Measurements from ENCODE around the gene TSPAN14.

TSPAN14 gene

GRCh38 chr10:80580638-80581468 is 126.7 kb downstream of the TSPAN14 start:
- no peak overlapping the region for H3K4me3 ChIP-seq (replicated peaks; ENCODE audit: low read depth, low read length)
- no peaks in the 10 kb centered on the region for H3K36me3 ChIP-seq (ENCODE audit: control insufficient read depth, insufficient read depth, low read length)
- no peaks in the 10 kb centered on the region for H3K27me3 ChIP-seq (replicated peaks; ENCODE audit: control insufficient read depth, insufficient read depth, low read length)
- DNase-seq (ENCODE audit: extremely low read depth, insufficient read length): no peak
- TF ChIP-seq, protein P1, sequence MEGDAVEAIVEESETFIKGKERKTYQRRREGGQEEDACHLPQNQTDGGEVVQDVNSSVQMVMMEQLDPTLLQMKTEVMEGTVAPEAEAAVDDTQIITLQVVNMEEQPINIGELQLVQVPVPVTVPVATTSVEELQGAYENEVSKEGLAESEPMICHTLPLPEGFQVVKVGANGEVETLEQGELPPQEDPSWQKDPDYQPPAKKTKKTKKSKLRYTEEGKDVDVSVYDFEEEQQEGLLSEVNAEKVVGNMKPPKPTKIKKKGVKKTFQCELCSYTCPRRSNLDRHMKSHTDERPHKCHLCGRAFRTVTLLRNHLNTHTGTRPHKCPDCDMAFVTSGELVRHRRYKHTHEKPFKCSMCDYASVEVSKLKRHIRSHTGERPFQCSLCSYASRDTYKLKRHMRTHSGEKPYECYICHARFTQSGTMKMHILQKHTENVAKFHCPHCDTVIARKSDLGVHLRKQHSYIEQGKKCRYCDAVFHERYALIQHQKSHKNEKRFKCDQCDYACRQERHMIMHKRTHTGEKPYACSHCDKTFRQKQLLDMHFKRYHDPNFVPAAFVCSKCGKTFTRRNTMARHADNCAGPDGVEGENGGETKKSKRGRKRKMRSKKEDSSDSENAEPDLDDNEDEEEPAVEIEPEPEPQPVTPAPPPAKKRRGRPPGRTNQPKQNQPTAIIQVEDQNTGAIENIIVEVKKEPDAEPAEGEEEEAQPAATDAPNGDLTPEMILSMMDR (IDR thresholded peaks at IDR 0.05; ENCODE audit: insufficient read depth, low read length, poor library complexity, severe bottlenecking): no peak

GRCh38 chr10:80581469-80581835 is 127.3 kb downstream of the TSPAN14 start:
- DNase-seq (ENCODE audit: extremely low read depth, insufficient read length): no peak
- H3K4me3 ChIP-seq (replicated peaks; ENCODE audit: low read depth, low read length): no peak overlapping the region
- H3K36me3 ChIP-seq (ENCODE audit: control insufficient read depth, insufficient read depth, low read length): no peaks in the 10 kb centered on the region
- H3K27me3 ChIP-seq (replicated peaks; ENCODE audit: control insufficient read depth, insufficient read depth, low read length): no peaks in the 10 kb centered on the region
- TF ChIP-seq, protein P1 (IDR thresholded peaks at IDR 0.05; ENCODE audit: insufficient read depth, low read length, poor library complexity, severe bottlenecking): no peak

GRCh38 chr10:80582286-80582960 is 128.3 kb downstream of the TSPAN14 start:
- no peak for DNase-seq (ENCODE audit: extremely low read depth, insufficient read length)
- TF ChIP-seq, protein P1 (IDR thresholded peaks at IDR 0.05; ENCODE audit: insufficient read depth, low read length, poor library complexity, severe bottlenecking): no peak

More at GRCh38 chr10:80582286-80582960, 128.3 kb downstream of the TSPAN14 start:
- Histone ChIP-seq H3K4me3 (replicated peaks; ENCODE audit: low read depth, low read length) (no peak overlapping the region), H3K36me3 (ENCODE audit: control insufficient read depth, insufficient read depth, low read length) (no peaks in the 10 kb centered on the region), H3K27me3 (replicated peaks; ENCODE audit: control insufficient read depth, insufficient read depth, low read length) (no peaks in the 10 kb centered on the region)
